ENCODE data around the gene ROR2. TPM values are rescaled to one million over a fixed set of nuclear protein-coding genes. Genes with fewer than 3 reads are reported as not detected.
A peak's percentile ranks its signal among the peaks of the same experiment; 100 is the strongest.
"Not testable (repeated sequence)": the region's sequence is repeated elsewhere in the genome, so short reads cannot be mapped to it uniquely, and the experiment has no call there.

Gene ROR2
- total and polyA plus RNA-seq, 11 donors = 0.18 to 9.0 (median 0.49) TPM

- 85 to 92% (median 91%) methylated on average over 5 of the region's 5 CpGs for WGBS, 4 donors
- Histone ChIP-seq H3K36me3 (no peaks in the 10 kb centered on the region), H3K27ac (peak overlapping the region in 1 of 12 donors; percentile 60), H3K9me3 (no peaks in the 10 kb centered on the region), H3K4me1 (no peaks in the 10 kb centered on the region), H3K27me3 (peaks cover 0 to 3% (median 0%) of the 10 kb centered on the region in 9 donors), H3K4me3 (no peak overlapping the region)
- intact Hi-C loops (cut with DNase I) = no loop called here
- no peak for TF ChIP-seq POLR2A (IDR thresholded peaks at IDR 0.05)
- TF ChIP-seq, protein P1, sequence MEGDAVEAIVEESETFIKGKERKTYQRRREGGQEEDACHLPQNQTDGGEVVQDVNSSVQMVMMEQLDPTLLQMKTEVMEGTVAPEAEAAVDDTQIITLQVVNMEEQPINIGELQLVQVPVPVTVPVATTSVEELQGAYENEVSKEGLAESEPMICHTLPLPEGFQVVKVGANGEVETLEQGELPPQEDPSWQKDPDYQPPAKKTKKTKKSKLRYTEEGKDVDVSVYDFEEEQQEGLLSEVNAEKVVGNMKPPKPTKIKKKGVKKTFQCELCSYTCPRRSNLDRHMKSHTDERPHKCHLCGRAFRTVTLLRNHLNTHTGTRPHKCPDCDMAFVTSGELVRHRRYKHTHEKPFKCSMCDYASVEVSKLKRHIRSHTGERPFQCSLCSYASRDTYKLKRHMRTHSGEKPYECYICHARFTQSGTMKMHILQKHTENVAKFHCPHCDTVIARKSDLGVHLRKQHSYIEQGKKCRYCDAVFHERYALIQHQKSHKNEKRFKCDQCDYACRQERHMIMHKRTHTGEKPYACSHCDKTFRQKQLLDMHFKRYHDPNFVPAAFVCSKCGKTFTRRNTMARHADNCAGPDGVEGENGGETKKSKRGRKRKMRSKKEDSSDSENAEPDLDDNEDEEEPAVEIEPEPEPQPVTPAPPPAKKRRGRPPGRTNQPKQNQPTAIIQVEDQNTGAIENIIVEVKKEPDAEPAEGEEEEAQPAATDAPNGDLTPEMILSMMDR (IDR thresholded peaks at IDR 0.05) = no peak
- ATAC-seq (no peak), DNase-seq (no peak)
Measured at GRCh38 chr9:91802391-91802790, 147.6 kb downstream of the ROR2 start.

DNA sequence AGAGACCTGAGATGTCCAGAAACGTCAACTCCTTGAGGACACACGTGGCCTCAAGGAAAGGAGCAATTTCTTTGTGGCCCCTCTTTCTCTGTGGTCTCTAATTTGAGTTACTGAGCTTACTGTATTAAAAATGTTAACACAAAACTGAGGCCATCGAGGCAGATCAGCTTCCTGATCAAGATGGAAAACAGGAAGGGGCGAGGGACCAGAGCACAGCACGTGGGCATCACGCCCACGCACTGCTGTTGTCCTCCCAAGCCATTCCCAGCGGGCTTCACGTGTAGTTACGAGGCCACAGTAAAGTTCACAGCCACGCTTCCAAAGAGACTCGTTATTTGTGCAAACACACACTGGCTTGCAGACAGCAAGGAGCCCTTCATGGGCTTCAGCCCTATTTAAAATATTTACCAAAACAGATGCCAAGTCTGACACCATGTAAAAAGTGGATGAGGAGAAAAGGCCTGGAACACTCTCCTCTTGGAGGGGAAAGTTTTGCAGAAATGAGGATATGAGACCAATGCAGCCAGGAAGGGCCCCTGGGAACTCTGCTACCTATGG is 149.5 kb downstream of the ROR2 start:
- 59 to 70% (median 66%) methylated on average over 12 of the region's 12 CpGs for WGBS, 4 donors
- intact Hi-C loops (cut with DNase I) = no loop called here
- H3K4me3 ChIP-seq = no peak overlapping the region
- ATAC-seq (no peak), DNase-seq (no peak)
- peak overlapping the region in 1 of 12 donors; percentile 84 for H3K27ac ChIP-seq
- no peaks in the 10 kb centered on the region for H3K9me3 ChIP-seq
- H3K27me3 ChIP-seq = peaks cover 0 to 3% (median 0%) of the 10 kb centered on the region in 9 donors
- TF ChIP-seq, protein P1 (IDR thresholded peaks at IDR 0.05) = no peak
- no peak for TF ChIP-seq POLR2A (IDR thresholded peaks at IDR 0.05)
- H3K4me1 ChIP-seq = no peaks in the 10 kb centered on the region
- no peaks in the 10 kb centered on the region for H3K36me3 ChIP-seq

GRCh38 chr9:91799113-91799744 is 150.8 kb downstream of the ROR2 start:
- Histone ChIP-seq H3K4me1 (no peaks in the 10 kb centered on the region), H3K9me3 (no peaks in the 10 kb centered on the region), H3K36me3 (no peaks in the 10 kb centered on the region), H3K27ac (peak overlapping the region in 1 of 12 donors; percentile 84), H3K4me3 (no peak overlapping the region), H3K27me3 (peaks cover 0 to 3% (median 0%) of the 10 kb centered on the region in 9 donors)
- ATAC-seq (no peak), DNase-seq (no peak)
- 81 to 88% (median 86%) methylated on average over 10 of the region's 10 CpGs for WGBS, 4 donors
- no peak for TF ChIP-seq POLR2A (IDR thresholded peaks at IDR 0.05)
- intact Hi-C loops (cut with DNase I) = loop anchor here in 1 of 10 donors (10.0 kb wide), 1 partner anchor 64 kb away; no protein-coding TSS in a partner anchor

DNA sequence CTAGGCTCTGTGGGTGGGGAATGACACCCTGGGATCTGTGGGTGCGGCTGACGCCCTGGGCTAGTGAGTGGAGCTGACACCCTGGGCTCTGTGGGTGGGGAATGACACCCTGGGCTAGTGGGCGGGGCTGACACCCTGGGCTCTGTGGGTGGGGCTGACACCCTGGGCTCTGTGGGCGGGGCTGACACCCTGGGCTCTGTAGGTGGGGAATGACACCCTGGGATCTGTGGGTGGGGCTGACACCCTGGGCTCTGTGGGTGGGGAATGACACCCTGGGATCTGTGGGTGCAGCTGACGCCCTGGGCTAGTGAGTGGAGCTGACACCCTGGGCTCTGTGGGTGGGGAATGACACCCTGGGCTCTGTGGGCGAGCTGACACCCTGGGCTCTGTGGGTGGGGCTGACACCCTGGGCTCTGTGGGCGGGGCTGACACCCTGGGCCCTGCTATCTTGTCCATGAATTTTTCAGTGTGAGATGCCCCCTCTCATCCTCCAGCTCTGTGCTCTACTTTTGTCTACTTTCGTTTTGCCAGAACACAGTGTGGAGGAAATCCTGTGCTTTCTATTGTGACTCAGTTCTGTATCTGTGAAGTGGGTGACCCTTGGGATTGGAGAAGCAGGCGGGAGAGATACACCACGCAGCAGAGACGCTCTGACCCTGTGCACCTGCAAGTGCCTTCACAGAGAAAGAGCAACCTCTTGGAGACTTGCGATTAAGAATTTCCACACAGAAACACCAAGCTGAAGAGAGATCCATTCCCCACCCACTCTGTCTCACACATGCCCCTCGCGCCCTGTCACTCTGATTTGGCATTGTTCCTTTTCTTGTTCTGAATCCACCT is 151.5 kb downstream of the ROR2 start:
- intact Hi-C loops (cut with DNase I) = loop anchor here in 1 of 10 donors (10.0 kb wide), 1 partner anchor 64 kb away; no protein-coding TSS in a partner anchor
- not testable (repeated sequence) for H3K27me3 ChIP-seq, DNase-seq, H3K36me3 ChIP-seq, H3K4me1 ChIP-seq, ATAC-seq, H3K4me3 ChIP-seq, H3K9me3 ChIP-seq
- H3K27ac ChIP-seq = peak overlapping the region in 1 of 12 donors; percentile 84
- WGBS, 4 donors = 80 to 83% (median 82%) methylated on average over 8 to 14 of the region's 14 CpGs

GRCh38 chr9:91797517-91797916 is 152.5 kb downstream of the ROR2 start:
- H3K4me1 ChIP-seq, H3K9me3 ChIP-seq: not testable (repeated sequence)

GRCh38 chr9:91796516-91796915 is 153.5 kb downstream of the ROR2 start:
- not testable (repeated sequence) for H3K36me3 ChIP-seq, H3K9me3 ChIP-seq, ATAC-seq, H3K27me3 ChIP-seq, H3K4me1 ChIP-seq, H3K4me3 ChIP-seq, DNase-seq
- WGBS, 4 donors = 86 to 95% (median 93%) methylated on average over 3 to 4 of the region's 4 CpGs
- intact Hi-C loops (cut with DNase I) = loop anchor here in 1 of 10 donors (10.0 kb wide), 1 partner anchor 62 kb away; no protein-coding TSS in a partner anchor
- H3K27ac ChIP-seq = peak overlapping the region in 1 of 12 donors; percentile 64

More at GRCh38 chr9:91797517-91797916, 152.5 kb downstream of the ROR2 start:
- ATAC-seq, H3K27ac ChIP-seq, H3K36me3 ChIP-seq, H3K4me3 ChIP-seq, DNase-seq, H3K27me3 ChIP-seq: not testable (repeated sequence)
- 95 to 100% methylated on average over 1 of the region's 2 CpGs; no CpG with 5 or more reads in 2 of the 4 donors for WGBS, 4 donors
- intact Hi-C loops (cut with DNase I) = loop anchor here in 1 of 10 donors (10.0 kb wide), 1 partner anchor 63 kb away; no protein-coding TSS in a partner anchor

All from heart left ventricle (tissue), 16 donors.